ENCODE data around the gene GAS6. TPM values are rescaled to one million over a fixed set of nuclear protein-coding genes. Genes with fewer than 3 reads are reported as not detected.

Gene GAS6
- total RNA-seq, 1 donor from 2014 or later, result 47.6 TPM

- Mint-ChIP-seq H3K4me3 (ENCODE audit: unreplicated experiment) (no peak overlapping the region), H3K4me1 (ENCODE audit: low read depth, unreplicated experiment) (peaks cover 2% of the 10 kb centered on the region), H3K27me3 (ENCODE audit: unreplicated experiment) (peaks cover 5% of the 10 kb centered on the region), H3K27ac (ENCODE audit: unreplicated experiment) (no peak overlapping the region), H3K9me3 (ENCODE audit: unreplicated experiment) (peaks cover 18% of the 10 kb centered on the region), H3K36me3 (ENCODE audit: unreplicated experiment) (peaks cover 15% of the 10 kb centered on the region)
- no peak for TF ChIP-seq CTCF (IDR thresholded peaks at IDR 0.05; ENCODE audit: partially characterized antibody, unreplicated experiment)
- no peak for DNase-seq
Observed at GRCh38 chr13:113806104-113806471, 57.8 kb downstream of the GAS6 start.

GRCh38 chr13:113805431-113806103, 58.3 kb downstream of the GAS6 start:
- DNase-seq, result no peak
- TF ChIP-seq CTCF (IDR thresholded peaks at IDR 0.05; ENCODE audit: partially characterized antibody, unreplicated experiment), result no peak
- peaks cover 5% of the 10 kb centered on the region for H3K27me3 Mint-ChIP-seq (ENCODE audit: unreplicated experiment)
- no peak overlapping the region for H3K27ac Mint-ChIP-seq (ENCODE audit: unreplicated experiment)
- H3K36me3 Mint-ChIP-seq (ENCODE audit: unreplicated experiment), result peaks cover 15% of the 10 kb centered on the region
- H3K4me1 Mint-ChIP-seq (ENCODE audit: low read depth, unreplicated experiment), result peaks cover 2% of the 10 kb centered on the region
- H3K4me3 Mint-ChIP-seq (ENCODE audit: unreplicated experiment), result no peak overlapping the region
- peaks cover 18% of the 10 kb centered on the region for H3K9me3 Mint-ChIP-seq (ENCODE audit: unreplicated experiment)

- peaks cover 3% of the 10 kb centered on the region for H3K27me3 Mint-ChIP-seq (ENCODE audit: unreplicated experiment)
- peaks cover 2% of the 10 kb centered on the region for H3K4me1 Mint-ChIP-seq (ENCODE audit: low read depth, unreplicated experiment)
- peaks cover 11% of the 10 kb centered on the region for H3K36me3 Mint-ChIP-seq (ENCODE audit: unreplicated experiment)
- H3K9me3 Mint-ChIP-seq (ENCODE audit: unreplicated experiment), result peaks cover 14% of the 10 kb centered on the region
- DNase-seq, result no peak
- no peak overlapping the region for H3K4me3 Mint-ChIP-seq (ENCODE audit: unreplicated experiment)
- no peak for TF ChIP-seq CTCF (IDR thresholded peaks at IDR 0.05; ENCODE audit: partially characterized antibody, unreplicated experiment)
- no peak overlapping the region for H3K27ac Mint-ChIP-seq (ENCODE audit: unreplicated experiment)
Observed at GRCh38 chr13:113804703-113805430, 59.0 kb downstream of the GAS6 start.

- Mint-ChIP-seq H3K9me3 (ENCODE audit: unreplicated experiment) (peaks cover 14% of the 10 kb centered on the region), H3K4me3 (ENCODE audit: unreplicated experiment) (no peak overlapping the region), H3K27ac (ENCODE audit: unreplicated experiment) (no peak overlapping the region), H3K27me3 (ENCODE audit: unreplicated experiment) (peaks cover 3% of the 10 kb centered on the region), H3K4me1 (ENCODE audit: low read depth, unreplicated experiment) (peaks cover 9% of the 10 kb centered on the region), H3K36me3 (ENCODE audit: unreplicated experiment) (peaks cover 11% of the 10 kb centered on the region)
- TF ChIP-seq CTCF (IDR thresholded peaks at IDR 0.05; ENCODE audit: partially characterized antibody, unreplicated experiment), result no peak
- no peak for DNase-seq
Observed at GRCh38 chr13:113804017-113804702, 59.7 kb downstream of the GAS6 start.

Measured in glutamatergic neuron (in vitro differentiated cells).